NCI-H82 treated with DMSO at 0.1 percent for 48 hours (cell line): ENCODE measurements around the gene ONECUT2.
A peak's percentile ranks its signal among the peaks of the same experiment; 100 is the strongest.

Source experiments
- DNase-seq: peaks from one replicate; lab custom pipeline; 2025; ENCODE audit not compliant: unreplicated experiment; lab: John Stamatoyannopoulos, UW

Gene ONECUT2

GRCh38 chr18:57431002-57431382, 4.2 kb upstream of the ONECUT2 start:
- DNase-seq: no peak

GRCh38 chr18:57431467-57432080, 3.6 kb upstream of the ONECUT2 start:
- DNase-seq: no peak

GRCh38 chr18:57432140-57432539, 3.0 kb upstream of the ONECUT2 start:
- DNase-seq: no peak

- DNase-seq: no peak
Measured at GRCh38 chr18:57432751-57433400, 2.3 kb upstream of the ONECUT2 start.

- DNase-seq: no peak
Measured at GRCh38 chr18:57433482-57433881, 1.7 kb upstream of the ONECUT2 start.

GRCh38 chr18:57433934-57434535, 1.1 kb upstream of the ONECUT2 start:
- no peak for DNase-seq

- DNase-seq: no peak
Measured at GRCh38 chr18:57435846-57436190, 644 bp downstream of the ONECUT2 start.

- no peak for DNase-seq
Measured at GRCh38 chr18:57436191-57436964, 1.2 kb downstream of the ONECUT2 start.

GRCh38 chr18:57436965-57437333, 1.8 kb downstream of the ONECUT2 start:
- DNase-seq: no peak

- DNase-seq: no peak
Measured at GRCh38 chr18:57437402-57437765, 2.2 kb downstream of the ONECUT2 start.

GRCh38 chr18:57437766-57438671, 2.8 kb downstream of the ONECUT2 start:
- peak; percentile 63 for DNase-seq

GRCh38 chr18:57438743-57439608, 3.8 kb downstream of the ONECUT2 start:
- DNase-seq: no peak

- no peak for DNase-seq
Measured at GRCh38 chr18:57439609-57439968, 4.4 kb downstream of the ONECUT2 start.

- no peak for DNase-seq
Measured at GRCh38 chr18:57439985-57440330, 4.8 kb downstream of the ONECUT2 start.

- DNase-seq: no peak
Measured at GRCh38 chr18:57440331-57441070, 5.3 kb downstream of the ONECUT2 start.

- no peak for DNase-seq
Measured at GRCh38 chr18:57441071-57441794, 6.1 kb downstream of the ONECUT2 start.

- DNase-seq: no peak
Measured at GRCh38 chr18:57443247-57443646, 8.1 kb downstream of the ONECUT2 start.

GRCh38 chr18:57443702-57444101, 8.5 kb downstream of the ONECUT2 start:
- DNase-seq: no peak

- no peak for DNase-seq
Measured at GRCh38 chr18:57444301-57444759, 9.2 kb downstream of the ONECUT2 start.
